ENCODE measurements around the gene PCBP3.

- TF ChIP-seq MXI1 (IDR thresholded peaks at IDR 0.05; ENCODE audit: low read depth, low read length) (no peak), CTCF (IDR thresholded peaks at IDR 0.05 in 2 of 3, conservative IDR thresholded peaks at IDR 0.05 in 1 of 3; ENCODE audit: control insufficient read depth in 2 of 3, extremely low read depth in 1 of 3, insufficient read depth in 1 of 3, low read depth in 3 of 3, low read length in 3 of 3) (no peak), RAD21 (IDR thresholded peaks at IDR 0.05; ENCODE audit: insufficient read depth, low read depth, low read length) (no peak), TCF12 (IDR thresholded peaks at IDR 0.05; ENCODE audit: low read depth, low read length) (no peak), SUZ12 (IDR thresholded peaks at IDR 0.05; ENCODE audit: unreplicated experiment) (no peak), EZH2 (IDR thresholded peaks at IDR 0.05; ENCODE audit: borderline replicate concordance, control insufficient read depth, low read depth, low read length) (no peak)
These were observed 228.9 kb downstream of the PCBP3 start for GRCh38 chr21:45872471-45872870.

Measured in GM12878 (cell line).